Measurements from ENCODE around the gene GPRC5D.

Gene GPRC5D

GRCh38 chr12:12897302-12897701 lies 54.7 kb downstream of the GPRC5D start:
- H3K4me3 ChIP-seq (replicated peaks; ENCODE audit: low read depth, low read length) = no peak overlapping the region
- no peak for TF ChIP-seq CTCF (IDR thresholded peaks at IDR 0.05; ENCODE audit: low read length, missing control alignments)
- no peak for DNase-seq (ENCODE audit: low read depth)

GRCh38 chr12:12896260-12896659 lies 55.7 kb downstream of the GPRC5D start:
- no peak overlapping the region for H3K4me3 ChIP-seq (replicated peaks; ENCODE audit: low read depth, low read length)
- peak; percentile 71 for DNase-seq (ENCODE audit: low read depth)
- no peak for TF ChIP-seq CTCF (IDR thresholded peaks at IDR 0.05; ENCODE audit: low read length, missing control alignments)

- TF ChIP-seq CTCF (IDR thresholded peaks at IDR 0.05; ENCODE audit: low read length, missing control alignments) = no peak
- H3K4me3 ChIP-seq (replicated peaks; ENCODE audit: low read depth, low read length) = no peak overlapping the region
- no peak for DNase-seq (ENCODE audit: low read depth)
Observed at GRCh38 chr12:12893438-12893837, 58.5 kb downstream of the GPRC5D start.

GRCh38 chr12:12892681-12893141 lies 59.3 kb downstream of the GPRC5D start:
- H3K4me3 ChIP-seq (replicated peaks; ENCODE audit: low read depth, low read length) = peak overlapping the region; percentile 63
- no peak for DNase-seq (ENCODE audit: low read depth)
- TF ChIP-seq CTCF (IDR thresholded peaks at IDR 0.05; ENCODE audit: low read length, missing control alignments) = no peak

GRCh38 chr12:12891881-12892355 lies 60.1 kb downstream of the GPRC5D start:
- no peak for TF ChIP-seq CTCF (IDR thresholded peaks at IDR 0.05; ENCODE audit: low read length, missing control alignments)
- H3K4me3 ChIP-seq (replicated peaks; ENCODE audit: low read depth, low read length) = peak overlapping the region; percentile 63
- no peak for DNase-seq (ENCODE audit: low read depth)

GRCh38 chr12:12891080-12891880 lies 60.7 kb downstream of the GPRC5D start, which contains the start of gene GPRC5A:
Gene GPRC5A, plus strand, starts transcription at chr12:12891562. Its CDS starts 16,688 bp downstream, at chr12:12908250.
- peak within 1 kb of the TSS; percentile 63 for H3K4me3 ChIP-seq (replicated peaks; ENCODE audit: low read depth, low read length)
- peak; percentile 16 for TF ChIP-seq CTCF (IDR thresholded peaks at IDR 0.05; ENCODE audit: low read length, missing control alignments)
- peak; percentile 96 for DNase-seq (ENCODE audit: low read depth)
